NCI-H82 treated with DMSO at 0.1 percent for 48 hours (cell line): Measurements from ENCODE around the gene DPYSL5.

Experiments
- DNase-seq: peaks from one replicate; lab custom pipeline; 2025; ENCODE audit not compliant: unreplicated experiment; lab: John Stamatoyannopoulos, UW

DPYSL5 gene

DNA sequence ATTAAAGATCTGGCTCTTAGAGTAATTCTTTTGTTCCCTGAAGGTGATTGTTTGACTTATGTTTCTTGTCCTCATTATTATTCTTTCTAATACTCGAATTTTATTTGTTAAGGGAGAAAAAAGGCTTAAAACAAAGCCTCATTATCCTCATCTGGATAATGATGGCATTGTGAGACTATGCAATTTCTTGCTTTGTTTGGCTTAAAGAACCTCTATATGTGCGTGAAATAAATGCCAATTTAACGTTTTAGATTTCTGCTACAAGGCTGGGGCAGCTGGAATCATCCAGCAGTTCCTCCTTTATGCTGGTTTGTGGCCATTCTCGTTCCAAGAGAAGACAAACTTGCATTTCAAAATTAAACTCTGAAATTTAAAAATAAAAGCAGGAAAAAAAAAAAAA is 4.9 kb upstream of the DPYSL5 start:
- DNase-seq = no peak

DNA sequence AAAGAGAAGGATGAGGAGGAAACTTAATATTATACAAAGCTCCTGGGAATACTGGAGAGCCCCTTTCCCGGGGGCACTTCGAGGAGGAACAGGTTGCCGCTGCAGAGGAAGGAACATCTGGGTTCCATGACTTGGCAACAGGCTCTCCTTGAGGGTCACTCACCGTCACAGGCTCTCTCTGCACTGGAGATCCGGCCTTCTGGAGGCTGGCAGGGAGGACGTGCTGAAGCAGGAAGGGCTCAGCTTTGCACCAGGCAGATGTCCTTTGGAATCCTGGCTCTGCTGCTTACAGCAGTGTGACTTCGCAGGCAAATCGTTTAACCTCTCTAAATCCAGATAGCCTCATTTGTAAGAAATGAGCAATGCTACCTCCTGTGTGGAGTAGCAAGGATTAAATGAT is 2.9 kb upstream of the DPYSL5 start:
- DNase-seq = no peak

DNA sequence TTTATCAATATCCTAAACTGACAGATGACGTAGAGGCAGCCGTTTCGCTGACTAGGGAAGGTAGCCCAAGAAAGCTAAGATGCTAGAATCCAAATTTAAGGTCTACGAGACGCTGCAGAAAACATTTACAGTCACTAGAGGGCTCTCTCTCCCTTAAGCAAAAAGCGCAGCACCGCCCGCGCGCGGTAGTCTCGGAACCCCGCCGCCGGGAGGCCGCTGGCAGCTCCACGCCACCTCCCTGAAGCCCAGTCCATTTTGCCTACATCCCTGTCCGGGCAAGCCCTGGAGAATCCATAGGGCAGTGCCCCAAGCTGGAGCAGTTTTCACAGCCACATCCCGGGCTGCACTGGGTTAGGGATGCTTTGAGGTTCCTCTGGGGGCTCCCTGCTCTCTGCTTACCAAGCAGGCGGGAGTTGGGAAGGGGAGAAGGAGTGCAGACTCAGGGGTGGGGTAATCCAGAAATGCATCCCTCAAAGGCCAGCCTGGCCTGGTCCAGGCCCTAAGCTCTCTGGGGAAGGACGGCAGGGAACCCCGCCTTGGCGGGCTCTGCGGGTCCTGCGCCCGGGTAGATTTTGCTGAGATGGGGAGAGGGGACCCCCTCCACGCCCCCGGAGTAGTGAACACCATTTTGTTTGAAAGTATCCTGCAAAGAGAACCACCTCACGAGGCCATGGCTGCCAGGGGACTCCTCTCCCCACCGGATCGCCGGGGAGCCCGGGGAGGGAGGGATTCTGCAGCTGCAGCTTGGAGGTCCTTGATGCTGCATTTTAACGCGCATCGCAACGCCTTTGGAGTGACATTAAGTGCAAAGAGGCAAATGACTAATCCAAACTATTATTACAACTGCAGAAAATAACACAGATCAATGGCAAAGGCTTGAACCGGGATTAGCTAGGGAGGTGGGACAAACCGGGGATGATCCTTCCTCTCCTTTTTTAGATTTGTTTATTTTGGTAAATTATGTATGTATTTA is 1.3 kb upstream of the DPYSL5 start:
- DNase-seq = peak; percentile 93

DNA sequence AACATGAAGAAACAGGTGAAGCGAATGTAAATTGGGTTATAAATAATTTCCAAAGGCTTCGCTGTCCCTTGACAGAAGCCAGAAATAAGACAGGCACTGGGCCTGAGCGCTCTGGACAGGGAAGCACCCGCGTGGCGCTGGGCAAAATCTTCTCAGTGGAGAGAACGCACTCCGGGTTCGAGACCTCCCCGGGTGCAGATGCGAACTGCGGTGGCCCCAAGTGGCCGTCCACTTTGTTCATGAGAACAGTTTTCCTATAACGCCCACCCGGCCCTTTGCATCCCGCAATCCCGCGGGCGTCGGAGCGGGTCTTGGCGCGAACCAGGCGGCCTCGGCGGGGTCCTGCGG is 651 bp upstream of the DPYSL5 start:
- DNase-seq = no peak

DNA sequence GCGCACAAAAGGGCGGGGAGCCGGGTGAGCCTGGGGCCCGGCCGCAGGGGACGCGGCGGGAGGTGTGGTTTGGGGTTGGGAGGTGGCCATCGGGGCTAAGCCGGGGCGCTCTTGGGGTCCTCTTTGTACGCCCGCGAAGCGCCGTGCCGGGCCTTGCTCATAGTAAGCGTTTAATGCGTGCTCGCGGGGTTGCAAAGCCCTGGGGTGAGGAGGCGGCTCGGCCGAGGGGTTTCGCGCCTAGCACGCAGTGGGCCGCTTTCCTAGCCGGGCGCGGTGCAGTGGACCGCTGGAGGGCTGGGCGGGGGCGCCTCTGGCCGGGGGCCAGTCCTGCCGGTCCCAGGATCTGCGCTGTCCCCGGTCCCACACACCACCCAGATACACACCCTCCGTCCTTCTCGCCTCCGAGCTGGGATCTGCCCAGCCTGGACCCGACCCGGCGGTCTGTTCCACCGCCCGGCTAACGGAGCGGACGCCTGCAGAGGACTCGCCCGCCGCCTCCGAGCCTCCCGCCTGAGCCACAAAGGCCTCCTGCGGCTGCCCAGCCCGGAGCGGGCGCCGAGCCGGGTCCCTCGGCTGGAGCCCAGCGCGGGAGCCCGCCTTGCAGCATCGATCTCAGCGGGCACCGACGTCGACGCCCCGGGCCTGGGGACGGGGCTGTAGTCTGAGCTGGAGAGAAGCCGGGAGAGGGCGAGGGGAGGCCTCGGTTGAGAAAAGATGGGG is 564 bp downstream of the DPYSL5 start:
- no peak for DNase-seq

DNA sequence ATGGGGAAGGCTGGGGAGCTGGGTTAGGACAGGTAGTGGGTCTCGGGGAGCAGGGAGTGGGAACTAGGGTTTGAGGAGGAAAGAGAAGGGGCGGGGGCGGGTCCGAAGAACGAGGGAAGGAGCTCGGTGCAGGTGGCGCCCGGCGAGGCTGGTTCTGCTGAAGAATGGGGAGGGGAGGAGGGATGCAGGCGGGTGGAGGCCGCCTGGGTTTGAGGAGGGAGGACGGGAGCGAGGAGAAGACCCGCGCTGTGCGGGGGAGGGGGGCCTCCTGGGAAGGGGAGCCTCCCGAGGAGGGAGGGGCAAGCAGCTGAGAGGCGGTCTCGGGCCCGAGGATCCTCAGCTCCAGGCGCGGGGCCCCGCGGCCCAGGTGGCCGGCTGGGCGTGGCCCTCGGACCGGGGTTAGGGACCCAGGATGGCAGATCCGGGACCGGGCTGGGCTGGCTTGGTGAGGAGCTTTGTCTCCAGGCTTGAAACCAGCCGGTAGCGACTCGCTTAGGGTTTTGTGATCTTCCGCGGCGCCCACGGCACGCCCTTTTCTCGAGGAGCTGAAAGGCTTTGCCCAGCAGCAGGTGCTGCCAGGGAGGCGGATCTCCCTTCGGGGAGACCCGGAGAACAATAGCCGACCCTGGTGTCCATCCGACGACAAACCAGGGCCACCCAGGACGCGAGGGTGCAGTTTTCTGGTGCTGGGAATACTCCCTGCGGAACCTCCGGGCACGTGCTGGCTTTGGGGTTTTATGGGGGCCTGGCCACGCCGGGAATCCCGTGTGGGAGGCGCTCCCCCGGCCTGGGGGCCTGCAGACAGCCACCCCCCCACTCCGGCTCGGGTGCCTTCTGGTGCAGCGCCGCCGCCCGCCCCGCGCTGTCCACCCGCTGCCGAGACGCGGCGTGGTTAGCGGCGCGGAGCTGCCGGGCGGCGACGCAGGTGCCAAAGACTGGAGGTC is 1.4 kb downstream of the DPYSL5 start:
- DNase-seq = no peak

DNA sequence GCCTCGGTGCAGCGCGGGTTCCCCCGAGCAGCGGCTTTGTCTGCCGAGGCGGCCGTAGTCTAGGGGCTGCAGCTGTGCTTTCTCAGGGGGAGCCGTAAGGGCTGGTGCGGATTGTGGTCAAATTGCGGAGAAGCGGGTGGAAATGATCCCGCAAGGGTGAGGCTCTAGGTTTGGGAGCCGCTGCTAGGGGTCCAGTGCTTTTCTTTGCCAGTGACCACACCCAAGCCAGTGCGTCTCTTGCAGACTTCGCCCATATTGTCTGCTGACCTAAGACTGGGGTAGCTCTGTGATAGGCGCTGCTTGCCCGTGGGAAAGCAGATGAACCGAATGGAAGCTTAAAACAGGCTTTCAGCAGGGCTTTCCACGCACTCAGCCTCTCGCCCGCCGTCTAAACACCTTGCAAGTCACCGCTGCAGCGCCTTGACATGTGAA is 2.1 kb downstream of the DPYSL5 start:
- DNase-seq = no peak

DNA sequence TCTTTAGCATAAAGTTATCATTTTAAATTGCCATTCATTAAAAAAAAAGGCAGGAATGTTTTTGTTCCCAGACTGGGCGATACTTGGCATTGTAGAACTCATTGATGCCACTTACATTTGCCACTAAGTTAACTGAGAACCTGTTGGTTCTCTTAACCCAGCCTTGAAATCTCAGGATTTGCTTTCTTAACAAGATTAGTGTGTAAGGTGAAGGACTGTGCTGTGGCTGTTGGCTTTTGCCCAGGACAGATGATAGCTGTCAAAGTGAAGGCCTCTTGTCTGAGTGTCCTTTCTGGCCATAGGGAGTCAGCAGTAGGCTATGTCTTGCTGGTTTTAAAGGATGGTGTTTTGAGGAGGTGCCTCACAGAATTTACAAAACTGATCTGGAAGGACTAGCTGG is 2.6 kb downstream of the DPYSL5 start:
- peak; percentile 75 for DNase-seq

DNA sequence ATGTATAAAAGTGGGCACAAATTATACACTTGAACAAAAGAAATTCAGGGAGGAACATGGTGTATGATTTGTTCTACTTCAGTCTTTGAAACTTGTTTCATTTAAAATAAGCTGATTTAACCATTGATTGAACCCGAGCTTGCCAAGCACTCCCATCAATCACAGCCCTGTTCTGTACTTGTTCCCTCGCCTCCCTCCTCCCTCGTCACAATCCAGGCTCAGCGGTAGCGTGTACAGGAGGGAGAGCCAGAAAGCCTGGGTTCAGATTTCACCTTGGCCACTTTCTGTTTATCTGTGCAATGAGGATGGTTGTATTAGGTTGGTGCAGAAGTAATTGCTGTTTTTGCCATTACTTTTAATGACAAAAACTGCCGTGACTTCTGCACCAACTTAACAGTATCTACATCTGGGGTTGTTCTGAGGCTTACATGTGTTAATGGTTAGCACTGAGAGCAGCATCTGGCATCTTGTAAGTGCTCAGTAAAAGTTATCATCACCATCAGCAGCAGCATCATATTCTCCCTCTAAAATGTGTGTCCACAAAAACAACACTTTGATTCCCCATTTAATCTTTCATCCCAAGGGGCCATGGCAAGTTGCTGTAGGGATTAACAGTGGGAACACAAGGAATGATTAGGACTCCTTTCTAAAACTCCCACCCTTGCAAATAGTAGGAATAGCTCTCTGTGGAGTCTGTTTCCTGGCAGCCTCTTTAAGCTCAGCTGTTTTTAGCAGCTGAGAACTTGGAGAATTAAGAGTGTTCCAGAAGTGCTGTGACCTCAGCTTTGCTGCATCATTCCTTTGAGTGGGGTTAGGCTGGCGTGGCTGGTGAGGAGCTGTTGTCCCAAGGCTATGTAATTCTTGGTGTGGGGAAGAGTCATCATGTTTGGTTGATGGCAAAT is 4.7 kb downstream of the DPYSL5 start:
- peak; percentile 16 for DNase-seq

DNA sequence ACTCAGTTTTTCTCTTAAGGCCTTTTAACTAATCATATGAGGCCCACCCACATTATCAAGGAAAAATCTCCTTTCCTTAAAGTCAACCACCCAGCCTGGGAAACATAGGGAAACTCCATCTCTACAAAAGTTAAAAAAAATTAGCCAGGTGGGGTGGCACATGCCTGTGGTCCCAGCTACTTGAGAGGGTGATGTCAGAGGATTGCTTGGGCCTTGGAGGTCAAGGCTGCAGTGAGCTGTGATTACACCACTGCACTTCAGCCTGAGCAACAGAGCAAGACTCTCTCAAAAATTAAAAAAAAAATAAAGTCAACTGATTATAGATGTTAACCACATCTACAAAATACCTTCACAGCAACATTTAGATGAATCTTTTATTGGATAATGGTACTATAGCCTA is 5.8 kb downstream of the DPYSL5 start:
- DNase-seq = no peak

DNA sequence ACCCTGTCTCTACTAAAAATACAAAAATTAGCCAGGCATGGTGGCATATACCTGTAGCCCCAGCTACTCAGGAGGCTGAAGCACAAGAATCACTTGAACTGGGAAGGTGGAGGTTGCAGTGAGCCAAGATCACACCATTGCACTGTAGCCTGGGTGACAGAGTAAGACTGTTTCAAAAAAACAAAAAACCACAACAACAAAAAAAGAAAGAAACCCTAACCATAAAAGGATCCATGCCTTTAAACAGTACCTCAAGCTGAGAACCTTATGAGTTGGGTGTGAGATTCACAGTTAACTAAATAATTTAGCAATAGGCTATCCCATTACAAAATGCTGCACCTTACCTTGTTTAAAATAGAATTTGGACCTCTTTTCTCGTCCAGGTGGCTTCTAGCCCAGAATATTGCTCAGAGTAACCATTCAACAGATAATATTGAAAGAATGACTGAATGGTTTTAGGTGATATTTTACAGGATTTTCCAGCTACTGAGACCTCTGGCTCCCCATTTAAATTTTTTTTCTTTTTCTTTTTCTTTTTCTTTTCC is 6.4 kb downstream of the DPYSL5 start:
- DNase-seq = no peak

DNA sequence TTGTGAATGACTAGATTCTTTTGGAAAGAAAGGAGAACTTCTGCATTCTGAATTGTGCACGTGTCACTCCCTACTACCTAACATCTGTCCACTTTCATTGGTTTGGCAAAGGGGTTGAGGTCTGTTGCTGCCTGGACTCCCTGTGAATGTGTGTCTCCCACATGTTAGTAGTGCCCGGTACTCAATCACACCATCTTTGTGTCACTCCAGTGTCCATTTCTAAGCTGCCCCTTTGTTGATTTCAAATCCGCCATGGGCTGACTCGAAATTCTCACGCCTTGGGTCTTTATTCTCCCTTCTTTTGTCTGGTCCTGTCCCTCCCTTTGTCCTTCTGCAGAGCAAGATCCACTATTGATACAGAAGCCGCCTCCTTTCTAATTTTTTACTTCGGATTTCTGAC is 7.5 kb downstream of the DPYSL5 start:
- no peak for DNase-seq

DNA sequence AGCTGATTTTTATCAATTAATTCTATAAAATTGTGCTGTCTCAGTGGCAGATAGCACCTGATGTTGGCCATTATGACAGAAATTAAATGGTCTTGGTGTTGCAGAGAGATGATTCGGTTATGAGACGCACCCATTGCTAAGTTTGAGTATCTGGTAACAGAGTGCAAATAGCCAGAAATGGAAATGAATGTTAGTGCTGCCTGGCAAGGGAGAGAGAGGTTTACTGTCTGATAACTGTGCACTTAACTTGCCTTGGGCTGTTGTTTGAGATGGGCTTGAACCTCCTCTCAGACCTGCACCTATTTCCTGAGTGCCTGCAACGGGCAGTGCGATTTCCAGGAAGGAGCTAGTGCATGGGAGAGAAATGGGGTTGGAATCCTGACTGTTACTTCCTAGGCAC is 11.7 kb downstream of the DPYSL5 start:
- no peak for DNase-seq

DNA sequence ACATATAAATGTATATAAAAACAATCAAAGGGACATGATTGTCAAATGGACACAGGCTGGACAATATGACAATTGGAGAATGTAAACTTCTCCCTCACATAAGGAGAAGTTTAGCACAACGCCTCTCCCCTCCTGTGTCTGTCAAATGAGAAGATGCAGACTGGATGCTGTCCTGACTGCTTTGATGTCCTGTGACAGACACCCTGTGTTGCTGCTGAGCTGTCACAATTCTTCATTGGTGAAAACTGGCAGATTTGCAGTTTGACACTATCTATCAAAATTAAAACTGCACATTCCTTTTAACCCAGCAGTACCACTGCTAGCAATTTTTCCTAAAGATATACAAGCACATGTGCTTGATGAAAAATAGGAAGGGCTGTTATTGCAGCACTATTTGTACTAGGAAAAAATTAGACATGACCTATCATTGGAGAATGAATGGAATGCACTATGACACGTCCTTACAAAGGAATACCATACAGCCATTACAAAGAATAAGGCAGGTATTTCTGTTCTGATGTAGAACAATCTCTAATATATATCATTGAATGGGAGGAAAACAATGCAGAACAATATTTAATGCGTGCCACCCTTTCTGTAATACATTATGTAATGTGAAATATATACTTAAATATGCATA is 12.4 kb downstream of the DPYSL5 start:
- DNase-seq = no peak

DNA sequence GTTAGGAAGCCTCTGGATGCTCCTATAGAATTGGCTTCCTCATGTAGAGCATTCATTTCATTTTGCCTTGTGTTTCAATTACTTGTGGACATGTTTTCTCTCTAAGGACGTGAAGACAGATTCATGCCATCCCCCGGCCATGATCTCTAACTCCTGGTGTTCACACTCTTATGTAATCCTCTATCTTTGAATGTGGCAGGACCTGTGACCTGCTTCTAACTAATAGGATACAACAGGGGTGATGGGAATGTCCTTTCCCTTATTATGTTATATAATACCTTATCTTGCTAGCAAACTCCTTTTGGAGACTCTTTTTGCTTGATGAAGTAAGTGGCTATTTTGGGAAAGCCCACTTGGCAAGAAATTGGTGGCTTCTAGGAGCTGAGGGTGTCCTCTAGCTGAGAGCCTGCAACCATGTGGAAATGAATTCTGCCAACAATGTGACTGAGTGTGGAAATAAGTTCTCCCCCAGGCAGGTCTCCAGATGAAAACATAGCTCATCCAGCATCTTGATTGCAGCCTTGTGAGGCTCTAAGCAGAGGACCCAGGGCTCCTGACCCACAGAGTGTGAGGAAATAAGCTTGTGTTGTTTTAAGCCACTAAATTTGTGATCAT is 13.8 kb downstream of the DPYSL5 start:
- no peak for DNase-seq

DNA sequence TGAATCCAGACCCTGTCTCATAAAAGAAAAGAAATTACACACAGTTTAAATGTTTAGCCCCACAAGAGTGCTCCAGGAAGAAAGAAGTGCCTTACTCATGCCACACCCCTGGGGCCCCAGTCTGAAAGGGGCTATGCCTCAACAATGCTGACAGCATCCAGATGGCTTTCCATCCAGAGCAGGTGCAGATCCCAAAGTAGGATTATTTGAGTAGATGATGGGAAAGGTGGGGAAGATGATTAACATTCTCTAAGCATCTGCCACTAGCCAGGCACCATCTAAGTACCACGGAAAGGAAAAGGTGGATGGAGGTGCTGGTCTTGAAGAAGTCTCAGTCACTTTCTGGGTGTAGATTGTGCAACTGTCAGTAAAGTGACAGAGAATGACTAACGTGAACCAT is 16.3 kb downstream of the DPYSL5 start:
- peak; percentile 10 for DNase-seq

DNA sequence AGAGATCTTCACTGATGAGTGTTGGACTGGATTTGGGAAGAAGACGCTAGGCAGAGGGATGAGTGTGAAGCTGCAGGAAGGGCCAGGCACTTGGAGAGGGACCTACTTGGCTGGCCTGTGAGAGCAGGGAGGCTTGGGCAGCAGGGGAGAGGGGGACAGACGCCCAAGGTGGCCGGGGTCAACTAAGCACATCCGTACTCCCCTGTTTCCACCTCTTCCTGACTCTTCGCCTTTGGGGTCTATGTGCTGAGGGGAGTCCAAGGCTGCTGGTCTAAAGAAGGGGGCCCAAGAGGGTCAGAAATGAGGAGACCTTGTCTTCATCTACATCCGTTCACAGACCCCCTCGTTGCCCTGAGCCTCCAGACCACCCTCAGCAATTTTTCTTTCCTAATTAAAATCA is 16.7 kb downstream of the DPYSL5 start:
- DNase-seq = no peak

DNA sequence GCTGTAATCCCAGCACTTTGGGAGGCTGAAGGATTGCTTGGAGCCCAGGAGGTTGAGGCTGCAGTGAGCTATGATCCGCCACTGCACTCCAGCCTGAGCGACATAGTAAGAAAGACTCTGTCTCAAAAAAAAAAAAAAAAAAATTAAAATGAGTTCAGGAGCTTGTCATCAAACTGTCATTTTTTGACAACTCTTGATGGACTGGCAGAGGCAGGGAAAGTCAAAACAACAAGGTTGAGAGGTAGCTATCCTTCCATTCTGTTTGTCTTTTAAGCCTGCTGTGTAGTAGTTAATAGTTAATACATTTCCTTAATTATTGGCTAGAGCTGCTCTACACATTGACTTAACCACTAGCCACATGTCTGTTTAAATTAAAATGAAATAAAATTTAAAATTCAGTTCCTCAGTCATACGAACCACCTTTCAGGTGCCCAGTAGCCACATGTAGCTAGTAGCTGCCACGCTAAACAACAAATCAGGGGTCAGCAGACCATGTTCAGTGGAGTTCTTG is 22.7 kb downstream of the DPYSL5 start:
- no peak for DNase-seq
